ENCODE data around the gene OTP. TPM values are rescaled to one million over a fixed set of nuclear protein-coding genes. Genes with fewer than 3 reads are reported as not detected.
A peak's percentile ranks its signal among the peaks of the same experiment; 100 is the strongest.

OTP gene
- total RNA-seq (not detected), polyA plus RNA-seq (under 1 TPM in 1 of 3 donors, not detected in 2; 0.01 TPM)
- long read RNA-seq, donor 1 = 0 reads
- long read RNA-seq, donor 2 = 0 reads

DNA sequence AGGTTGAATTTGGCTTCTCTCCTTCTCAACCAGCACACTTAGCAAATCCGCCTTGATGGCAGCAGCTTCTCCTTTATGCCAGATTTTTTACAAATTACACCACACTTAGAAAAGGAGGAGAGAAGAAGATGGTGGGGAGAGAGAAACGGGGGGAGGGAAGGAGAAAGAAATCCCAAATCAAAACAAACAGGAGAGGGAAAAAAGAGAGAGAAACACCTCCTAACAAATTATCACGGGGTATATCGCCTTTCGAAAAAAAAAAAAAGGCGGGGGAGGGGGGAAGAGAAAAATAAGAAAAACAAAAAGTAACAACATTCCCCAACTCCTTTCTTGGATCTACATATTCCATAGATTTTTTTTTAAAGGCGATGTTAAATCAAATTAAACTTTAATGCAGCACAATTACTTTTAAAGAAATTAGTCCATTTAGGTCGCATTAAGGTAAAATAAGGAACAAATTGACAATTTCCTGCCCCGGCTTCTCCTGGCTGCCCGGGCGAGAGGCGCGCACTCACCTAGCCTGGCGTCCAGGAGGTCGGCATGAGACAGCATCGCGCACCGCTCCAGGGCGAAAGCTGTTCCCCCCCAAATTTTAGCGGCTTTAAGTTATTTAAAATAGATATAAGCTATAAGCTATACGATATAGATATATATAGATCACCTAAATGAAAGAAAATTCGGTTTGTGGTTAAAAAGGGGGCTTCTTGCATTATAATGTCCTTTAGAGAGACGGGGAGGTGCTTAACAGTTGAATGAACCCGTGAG is at the start of gene OTP:
Gene OTP, minus strand, starts transcription at position 716 of the 765 bp plus-strand sequence. Its CDS starts 164 bp downstream, at position 552.
- DNase-seq (no peak), ATAC-seq (no peak)
- H3K27me3 ChIP-seq (ENCODE audit: insufficient read depth in 3 of 3, low read length in 2 of 3) = peaks cover 3 to 100% (median 48%) of the 10 kb centered on the region in 3 donors
- 9 to 14% (median 13%) methylated on average over 24 of the region's 24 CpGs for whole genome bisulfite sequencing, 3 donors
- TF ChIP-seq, protein P1, sequence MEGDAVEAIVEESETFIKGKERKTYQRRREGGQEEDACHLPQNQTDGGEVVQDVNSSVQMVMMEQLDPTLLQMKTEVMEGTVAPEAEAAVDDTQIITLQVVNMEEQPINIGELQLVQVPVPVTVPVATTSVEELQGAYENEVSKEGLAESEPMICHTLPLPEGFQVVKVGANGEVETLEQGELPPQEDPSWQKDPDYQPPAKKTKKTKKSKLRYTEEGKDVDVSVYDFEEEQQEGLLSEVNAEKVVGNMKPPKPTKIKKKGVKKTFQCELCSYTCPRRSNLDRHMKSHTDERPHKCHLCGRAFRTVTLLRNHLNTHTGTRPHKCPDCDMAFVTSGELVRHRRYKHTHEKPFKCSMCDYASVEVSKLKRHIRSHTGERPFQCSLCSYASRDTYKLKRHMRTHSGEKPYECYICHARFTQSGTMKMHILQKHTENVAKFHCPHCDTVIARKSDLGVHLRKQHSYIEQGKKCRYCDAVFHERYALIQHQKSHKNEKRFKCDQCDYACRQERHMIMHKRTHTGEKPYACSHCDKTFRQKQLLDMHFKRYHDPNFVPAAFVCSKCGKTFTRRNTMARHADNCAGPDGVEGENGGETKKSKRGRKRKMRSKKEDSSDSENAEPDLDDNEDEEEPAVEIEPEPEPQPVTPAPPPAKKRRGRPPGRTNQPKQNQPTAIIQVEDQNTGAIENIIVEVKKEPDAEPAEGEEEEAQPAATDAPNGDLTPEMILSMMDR (IDR thresholded peaks at IDR 0.05) = no peak
- no peaks in the 10 kb centered on the region for H3K9me3 ChIP-seq
- H3K27ac ChIP-seq = no peak within 1 kb of the TSS
- peaks cover 12% of the 10 kb centered on the region for H3K4me1 ChIP-seq
- intact Hi-C loops (cut with DNase I) = no loop called here
- no peaks in the 10 kb centered on the region for H3K36me3 ChIP-seq (ENCODE audit: insufficient read depth in 1 of 2, low read depth in 1 of 2)
- H3K4me3 ChIP-seq = peak within 1 kb of the TSS; percentile 13

DNA sequence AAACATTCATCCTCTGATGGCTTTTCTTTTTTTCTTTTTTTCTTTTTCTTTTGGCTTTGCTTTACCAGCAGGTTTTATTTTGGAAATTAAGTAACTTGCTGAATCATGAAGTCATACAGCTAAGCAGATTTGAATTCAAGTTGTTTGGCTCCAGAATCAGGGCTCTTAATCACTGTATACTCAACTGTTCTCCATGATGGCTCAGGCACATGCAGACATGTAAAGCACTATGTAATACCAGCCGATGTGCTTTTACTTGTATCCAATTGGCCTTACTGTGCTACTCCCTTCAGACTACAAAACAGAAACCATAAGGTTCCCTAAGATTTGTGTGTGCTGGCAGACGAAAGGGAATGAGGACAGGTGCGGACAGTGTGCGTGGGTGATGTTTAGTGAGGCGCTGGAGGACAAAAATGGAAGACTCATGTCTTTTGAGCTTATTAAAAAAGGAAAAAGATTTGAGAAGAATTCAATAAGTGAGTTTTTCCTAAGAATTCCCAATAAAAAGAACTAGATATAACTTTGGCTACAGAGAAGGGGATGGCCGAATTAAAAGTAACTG is 44.7 kb upstream of the OTP start:
- H3K36me3 ChIP-seq (ENCODE audit: insufficient read depth in 1 of 2, low read depth in 1 of 2) = peaks cover 2 to 9% of the 10 kb centered on the region in 2 donors
- TF ChIP-seq, protein P1 (IDR thresholded peaks at IDR 0.05) = no peak
- no peak overlapping the region for H3K27ac ChIP-seq
- H3K9me3 ChIP-seq = no peaks in the 10 kb centered on the region
- DNase-seq = no peak
- ATAC-seq = peak in 3 of 4 donors; percentile 27 to 30 (median 30)
- intact Hi-C loops (cut with DNase I) = no loop called here
- WGBS, 3 donors = 53 to 62% (median 61%) methylated on average over 6 of the region's 6 CpGs
- no peaks in the 10 kb centered on the region for H3K4me1 ChIP-seq
- no peaks in the 10 kb centered on the region for H3K27me3 ChIP-seq (ENCODE audit: insufficient read depth in 3 of 3, low read length in 2 of 3)
- H3K4me3 ChIP-seq = no peak overlapping the region

- H3K4me3 ChIP-seq = no peak overlapping the region
- 42 to 49% (median 45%) methylated on average over 3 of the region's 3 CpGs for WGBS, 3 donors
- peaks cover 0 to 3% (median 0%) of the 10 kb centered on the region in 3 donors for H3K27me3 ChIP-seq (ENCODE audit: insufficient read depth in 3 of 3, low read length in 2 of 3)
- H3K4me1 ChIP-seq = no peaks in the 10 kb centered on the region
- DNase-seq = no peak
- TF ChIP-seq, protein P1 (IDR thresholded peaks at IDR 0.05) = no peak
- intact Hi-C loops (cut with DNase I) = no loop called here
- H3K9me3 ChIP-seq = peaks cover under 1% of the 10 kb centered on the region
- no peak overlapping the region for H3K27ac ChIP-seq
- no peak for ATAC-seq
- H3K36me3 ChIP-seq (ENCODE audit: insufficient read depth in 1 of 2, low read depth in 1 of 2) = no peaks in the 10 kb centered on the region
Measured at GRCh38 chr5:77670526-77670925, 32.0 kb upstream of the OTP start.

GRCh38 chr5:77669677-77670076 is 31.2 kb upstream of the OTP start:
- H3K4me3 ChIP-seq = no peak overlapping the region
- peaks cover 0 to 3% (median 0%) of the 10 kb centered on the region in 3 donors for H3K27me3 ChIP-seq (ENCODE audit: insufficient read depth in 3 of 3, low read length in 2 of 3)
- H3K27ac ChIP-seq = no peak overlapping the region
- 50 to 78% (median 75%) methylated on average over 1 of the region's 1 CpG for WGBS, 3 donors
- DNase-seq (no peak), ATAC-seq (no peak)
- no peaks in the 10 kb centered on the region for H3K4me1 ChIP-seq
- H3K36me3 ChIP-seq (ENCODE audit: insufficient read depth in 1 of 2, low read depth in 1 of 2) = no peaks in the 10 kb centered on the region
- intact Hi-C loops (cut with DNase I) = no loop called here
- TF ChIP-seq, protein P1 (IDR thresholded peaks at IDR 0.05) = no peak
- H3K9me3 ChIP-seq = no peaks in the 10 kb centered on the region

Measured in psoas muscle (tissue), 8 donors.